VCaP (cell line): ENCODE data around the gene KIFC3.

Experiments used
- H3K27ac ChIP-seq: fragments of 450-650 bp; 2 replicates; pipeline ENCODE4 v1.5.1; 2017
- TF ChIP-seq, protein P1 (sequence below): fragments of 450-650 bp; conservative IDR thresholded peaks from 2 replicates; pipeline ENCODE4 v1.5.1; 2017; ENCODE audit warnings: mild to moderate bottlenecking, moderate library complexity

Gene KIFC3

DNA sequence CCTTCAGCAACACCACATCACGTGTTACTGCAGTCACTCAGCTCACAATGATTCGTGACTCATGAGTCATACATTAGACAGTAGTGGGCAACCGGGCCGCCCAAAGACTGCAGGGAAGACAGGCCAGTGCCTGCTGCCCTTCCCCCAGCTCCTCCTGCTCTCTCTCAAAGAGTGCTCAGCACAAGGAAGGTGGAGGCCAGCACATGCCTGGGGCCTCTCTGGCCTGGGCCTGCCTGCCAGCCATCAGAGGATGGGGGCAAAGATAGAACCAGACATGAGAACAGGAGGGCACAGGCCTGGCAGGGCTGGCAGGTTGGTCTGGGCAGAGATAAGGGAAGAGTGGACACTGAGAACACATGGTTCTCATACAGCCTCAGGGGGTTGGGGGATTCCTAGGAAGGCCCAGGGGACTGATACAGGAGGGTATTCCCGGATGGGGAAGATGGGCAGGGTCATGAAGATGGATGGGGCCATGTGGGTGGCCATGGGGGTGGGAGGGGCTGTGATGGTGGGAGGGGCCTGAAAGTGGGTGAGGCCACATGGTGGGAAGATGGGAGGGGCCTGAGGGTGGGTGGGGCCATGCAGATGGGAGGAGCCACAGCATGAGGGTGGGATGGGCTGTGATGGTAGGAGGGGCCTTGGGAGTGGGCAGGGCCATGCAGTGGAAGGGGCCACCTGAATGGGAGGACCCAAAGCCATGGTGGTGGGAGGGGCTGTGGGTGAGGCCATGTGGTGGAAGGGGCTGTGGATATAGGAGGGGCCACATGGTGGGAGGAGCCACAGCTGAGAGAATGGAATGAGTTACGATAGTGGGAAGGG lies 37.7 kb downstream of the KIFC3 start:
- TF ChIP-seq, protein P1, sequence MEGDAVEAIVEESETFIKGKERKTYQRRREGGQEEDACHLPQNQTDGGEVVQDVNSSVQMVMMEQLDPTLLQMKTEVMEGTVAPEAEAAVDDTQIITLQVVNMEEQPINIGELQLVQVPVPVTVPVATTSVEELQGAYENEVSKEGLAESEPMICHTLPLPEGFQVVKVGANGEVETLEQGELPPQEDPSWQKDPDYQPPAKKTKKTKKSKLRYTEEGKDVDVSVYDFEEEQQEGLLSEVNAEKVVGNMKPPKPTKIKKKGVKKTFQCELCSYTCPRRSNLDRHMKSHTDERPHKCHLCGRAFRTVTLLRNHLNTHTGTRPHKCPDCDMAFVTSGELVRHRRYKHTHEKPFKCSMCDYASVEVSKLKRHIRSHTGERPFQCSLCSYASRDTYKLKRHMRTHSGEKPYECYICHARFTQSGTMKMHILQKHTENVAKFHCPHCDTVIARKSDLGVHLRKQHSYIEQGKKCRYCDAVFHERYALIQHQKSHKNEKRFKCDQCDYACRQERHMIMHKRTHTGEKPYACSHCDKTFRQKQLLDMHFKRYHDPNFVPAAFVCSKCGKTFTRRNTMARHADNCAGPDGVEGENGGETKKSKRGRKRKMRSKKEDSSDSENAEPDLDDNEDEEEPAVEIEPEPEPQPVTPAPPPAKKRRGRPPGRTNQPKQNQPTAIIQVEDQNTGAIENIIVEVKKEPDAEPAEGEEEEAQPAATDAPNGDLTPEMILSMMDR: no peak
- H3K27ac ChIP-seq: no peak overlapping the region

DNA sequence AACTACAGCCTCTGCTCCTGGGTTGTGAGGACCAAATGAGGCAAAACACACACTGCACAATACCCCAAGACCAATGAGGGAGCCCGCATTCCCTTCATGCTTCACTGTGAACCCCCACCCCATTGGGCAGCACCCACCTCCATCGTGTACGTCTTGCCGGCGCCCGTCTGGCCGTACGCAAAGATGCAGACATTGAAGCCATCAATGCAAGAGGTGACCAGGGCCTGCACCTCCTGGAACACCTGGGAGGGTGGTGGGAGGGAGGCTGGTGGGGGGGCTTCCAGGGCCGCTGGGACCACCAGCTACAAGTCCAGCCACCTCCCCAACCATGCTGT lies 38.3 kb downstream of the KIFC3 start:
- no peak overlapping the region for H3K27ac ChIP-seq
- TF ChIP-seq, protein P1: no peak

DNA sequence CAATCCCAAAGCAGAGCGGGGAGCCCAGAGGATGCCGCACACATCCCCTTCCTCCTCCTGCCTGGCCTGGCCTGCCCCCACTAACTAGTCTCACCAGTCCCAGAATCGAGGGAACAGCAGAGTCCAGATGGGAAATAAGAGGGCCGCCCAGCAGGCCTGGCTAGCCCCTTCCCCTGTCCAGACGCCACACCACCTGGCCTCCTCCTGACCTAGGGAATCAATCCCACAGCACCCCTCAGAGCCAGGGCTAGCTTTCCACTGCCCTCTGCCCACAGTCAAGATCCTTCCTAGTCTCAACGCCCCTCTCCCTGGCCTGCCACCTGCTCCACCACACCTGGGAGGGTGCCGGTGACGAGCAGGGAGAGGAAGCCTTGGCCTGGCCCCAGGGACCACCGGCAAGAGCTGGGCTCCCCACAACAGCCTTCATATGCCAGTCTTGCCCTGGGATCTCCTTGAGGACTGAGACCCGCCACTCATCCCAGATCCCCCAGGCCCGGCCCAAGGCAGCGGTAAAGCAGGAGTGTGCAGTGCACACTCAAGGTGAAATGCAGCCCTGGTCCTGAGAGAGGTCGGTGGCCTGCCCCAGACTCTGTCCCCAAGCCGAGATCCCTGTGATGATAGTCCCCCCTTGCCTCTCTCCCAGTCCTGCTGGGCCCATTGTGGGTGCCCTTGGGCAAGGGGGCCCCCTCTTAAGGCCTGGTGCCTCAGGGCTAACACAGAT lies 38.8 kb downstream of the KIFC3 start:
- no peak overlapping the region for H3K27ac ChIP-seq
- TF ChIP-seq, protein P1: no peak

DNA sequence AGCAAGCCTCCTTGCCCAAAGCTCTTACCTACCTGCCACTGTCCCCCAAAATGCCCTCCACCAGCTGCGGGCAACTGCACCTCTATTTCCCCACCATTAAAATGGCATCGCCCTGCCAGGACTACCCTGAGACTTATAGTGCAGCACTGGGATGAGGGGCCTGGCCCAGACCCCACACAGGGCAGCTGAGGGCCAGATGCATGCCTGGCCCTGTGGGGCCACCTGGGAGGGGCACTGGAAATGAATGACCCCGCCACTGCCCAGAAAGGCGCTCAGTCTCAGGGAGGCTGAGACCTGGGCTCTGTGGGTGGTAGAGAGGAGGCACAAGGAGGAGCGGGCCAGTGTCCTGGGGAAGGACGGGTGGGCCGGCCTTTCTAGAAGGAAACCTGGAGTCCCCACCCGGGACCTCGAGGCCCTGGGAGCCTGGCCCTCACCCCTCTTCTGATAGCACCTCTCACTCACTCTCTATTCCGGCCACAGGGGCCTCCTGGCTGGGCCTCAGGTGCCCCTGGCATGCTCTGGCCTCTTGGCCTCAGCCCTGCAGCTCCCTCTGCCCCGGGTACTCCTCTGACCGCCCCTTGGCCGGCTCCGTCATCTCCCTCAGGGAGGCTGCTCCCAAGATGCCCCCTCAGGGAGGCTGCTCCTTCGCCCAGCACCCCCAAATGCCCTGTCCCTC lies 39.8 kb downstream of the KIFC3 start:
- H3K27ac ChIP-seq: no peak overlapping the region

DNA sequence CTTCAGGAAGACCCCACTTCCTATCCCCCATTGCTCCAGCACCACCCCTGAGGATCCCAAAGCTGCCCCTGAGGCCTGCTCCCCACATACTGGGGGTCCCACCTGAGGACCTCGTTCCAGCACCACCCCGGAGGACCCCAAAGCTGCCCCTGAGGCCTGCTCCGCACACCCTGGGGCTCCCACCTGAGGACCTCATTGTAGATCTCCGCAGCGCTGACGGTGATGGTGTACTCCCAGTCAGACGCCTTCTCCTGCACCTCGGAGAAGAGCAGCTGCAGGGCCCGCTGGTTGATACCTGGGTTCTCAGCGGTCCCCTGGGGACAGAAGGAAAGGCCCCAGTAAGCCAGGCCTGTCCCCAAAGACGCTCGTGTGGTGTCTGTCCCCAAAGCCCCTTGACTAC lies 40.3 kb downstream of the KIFC3 start:
- TF ChIP-seq, protein P1: no peak
- no peak overlapping the region for H3K27ac ChIP-seq

More for the DNA sequence above, 39.8 kb downstream of the KIFC3 start:
- TF ChIP-seq, protein P1: no peak

DNA sequence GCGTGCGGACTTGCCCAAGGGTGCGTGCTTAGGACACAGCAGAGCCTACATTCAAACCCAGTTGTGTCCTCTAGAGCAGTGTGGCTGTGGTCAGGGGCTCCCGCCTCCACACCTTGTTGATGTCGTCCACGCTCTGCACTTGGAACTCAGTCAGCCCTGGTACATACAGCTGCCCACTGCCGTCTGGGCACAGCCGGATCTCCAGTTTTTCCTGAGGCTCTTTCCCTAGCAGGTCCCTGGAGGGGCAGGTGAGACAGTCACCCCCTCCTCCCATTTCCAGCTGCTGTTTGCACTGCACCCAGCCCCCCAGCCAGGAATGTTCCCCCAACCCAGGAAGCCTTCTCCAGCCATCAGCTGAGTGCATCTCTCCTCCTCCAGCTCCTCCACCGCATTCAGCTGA lies 41.0 kb downstream of the KIFC3 start:
- H3K27ac ChIP-seq: no peak overlapping the region
- TF ChIP-seq, protein P1: no peak
